OCI-LY7 (cell line): Measurements from ENCODE around the gene LPCAT1.
"Not testable (repeated sequence)": the region's sequence is repeated elsewhere in the genome, so short reads cannot be mapped to it uniquely, and the experiment has no call there.

Source experiments
- EZH2phosphoT487 ChIP-seq: fragments of 200-600 bp; sonication (generic); IDR thresholded peaks from 2 replicates; pipeline ENCODE4 v1.6.1; 2018; ENCODE audit warnings: low read depth, borderline replicate concordance, mild to moderate bottlenecking, mixed run types, antibody characterized with exemption, low read length, moderate library complexity, mixed read lengths
- TF ChIP-seq, protein P1 (sequence below): fragments of 200-600 bp; sonication (generic); conservative IDR thresholded peaks from 2 replicates; pipeline ENCODE4 v1.5.1; 2014; ENCODE audit warnings: mild to moderate bottlenecking, antibody characterized with exemption, low read length, moderate library complexity, mixed read lengths

DNA sequence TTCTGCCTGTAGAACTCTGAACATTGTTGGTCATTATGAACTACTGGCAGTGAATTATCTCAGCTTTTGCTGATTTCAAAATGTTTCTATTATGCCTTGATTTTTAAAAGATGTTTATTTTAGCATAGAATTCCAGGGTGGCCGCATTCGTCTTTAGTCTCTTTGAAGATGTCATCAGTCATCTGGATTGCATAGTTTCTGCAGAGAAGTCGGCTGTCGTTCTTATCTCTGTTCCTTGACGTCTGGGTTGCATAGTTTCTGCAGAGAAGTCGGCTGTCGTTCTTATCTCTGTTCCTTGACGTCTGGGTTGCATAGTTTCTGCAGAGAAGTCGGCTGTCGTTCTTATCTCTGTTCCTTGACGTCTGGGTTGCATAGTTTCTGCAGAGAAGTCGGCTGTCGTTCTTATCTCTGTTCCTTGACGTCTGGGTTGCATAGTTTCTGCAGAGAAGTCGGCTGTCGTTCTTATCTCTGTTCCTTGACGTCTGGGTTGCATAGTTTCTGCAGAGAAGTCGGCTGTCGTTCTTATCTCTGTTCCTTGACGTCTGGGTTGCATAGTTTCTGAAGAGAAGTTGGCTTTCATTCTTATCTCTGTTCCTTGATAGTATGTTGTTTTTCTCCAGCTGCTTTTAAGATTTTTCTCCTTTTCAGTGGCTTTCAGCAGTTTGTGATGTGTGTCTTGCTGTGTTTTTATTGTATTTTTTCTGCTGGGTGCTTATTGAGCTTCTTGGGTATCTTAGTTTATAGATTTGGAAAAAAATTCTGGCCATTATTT lies 67.5 kb downstream of the LPCAT1 start:
- TF ChIP-seq, protein P1, sequence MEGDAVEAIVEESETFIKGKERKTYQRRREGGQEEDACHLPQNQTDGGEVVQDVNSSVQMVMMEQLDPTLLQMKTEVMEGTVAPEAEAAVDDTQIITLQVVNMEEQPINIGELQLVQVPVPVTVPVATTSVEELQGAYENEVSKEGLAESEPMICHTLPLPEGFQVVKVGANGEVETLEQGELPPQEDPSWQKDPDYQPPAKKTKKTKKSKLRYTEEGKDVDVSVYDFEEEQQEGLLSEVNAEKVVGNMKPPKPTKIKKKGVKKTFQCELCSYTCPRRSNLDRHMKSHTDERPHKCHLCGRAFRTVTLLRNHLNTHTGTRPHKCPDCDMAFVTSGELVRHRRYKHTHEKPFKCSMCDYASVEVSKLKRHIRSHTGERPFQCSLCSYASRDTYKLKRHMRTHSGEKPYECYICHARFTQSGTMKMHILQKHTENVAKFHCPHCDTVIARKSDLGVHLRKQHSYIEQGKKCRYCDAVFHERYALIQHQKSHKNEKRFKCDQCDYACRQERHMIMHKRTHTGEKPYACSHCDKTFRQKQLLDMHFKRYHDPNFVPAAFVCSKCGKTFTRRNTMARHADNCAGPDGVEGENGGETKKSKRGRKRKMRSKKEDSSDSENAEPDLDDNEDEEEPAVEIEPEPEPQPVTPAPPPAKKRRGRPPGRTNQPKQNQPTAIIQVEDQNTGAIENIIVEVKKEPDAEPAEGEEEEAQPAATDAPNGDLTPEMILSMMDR = not testable (repeated sequence)
- not testable (repeated sequence) for TF ChIP-seq EZH2phosphoT487
